Superior temporal gyrus (tissue), 1 donor: Measurements from ENCODE around the gene CLCA2.
A peak's percentile ranks its signal among the peaks of the same experiment; 100 is the strongest.

Source experiments
- DNase-seq: peaks from one replicate; pipeline ENCODE4 v3.0.0-alpha.2; 2016; ENCODE audit errors: extremely low spot score

Gene CLCA2

GRCh38 chr1:86429122-86429725, 5.3 kb downstream of the CLCA2 start:
- DNase-seq, result no peak

GRCh38 chr1:86429835-86430234, 5.9 kb downstream of the CLCA2 start:
- DNase-seq, result no peak

- no peak for DNase-seq
These were observed 6.4 kb downstream of the CLCA2 start for GRCh38 chr1:86430376-86430775.

GRCh38 chr1:86434059-86434458, 10.1 kb downstream of the CLCA2 start:
- no peak for DNase-seq

- no peak for DNase-seq
These were observed 11.4 kb downstream of the CLCA2 start for GRCh38 chr1:86435327-86435726.

GRCh38 chr1:86436041-86436440, 12.1 kb downstream of the CLCA2 start:
- no peak for DNase-seq

- no peak for DNase-seq
These were observed 17.6 kb downstream of the CLCA2 start for GRCh38 chr1:86441581-86441980.

- DNase-seq, result no peak
These were observed 18.0 kb downstream of the CLCA2 start for GRCh38 chr1:86441997-86442396.

- no peak for DNase-seq
These were observed 21.9 kb downstream of the CLCA2 start for GRCh38 chr1:86445919-86446318.

GRCh38 chr1:86447198-86447790, 23.3 kb downstream of the CLCA2 start:
- peak; percentile 83 for DNase-seq

- DNase-seq, result peak; percentile 29
These were observed 24.7 kb downstream of the CLCA2 start for GRCh38 chr1:86448670-86449069.

- no peak for DNase-seq
These were observed 25.1 kb downstream of the CLCA2 start for GRCh38 chr1:86449103-86449502.

- no peak for DNase-seq
These were observed 26.9 kb downstream of the CLCA2 start for GRCh38 chr1:86450847-86451246.

- no peak for DNase-seq
These were observed 29.7 kb downstream of the CLCA2 start for GRCh38 chr1:86453664-86454063.

GRCh38 chr1:86455073-86455472, 31.1 kb downstream of the CLCA2 start:
- DNase-seq, result no peak

- DNase-seq, result no peak
These were observed 37.0 kb downstream of the CLCA2 start for GRCh38 chr1:86460998-86461397.

- DNase-seq, result no peak
These were observed 37.5 kb downstream of the CLCA2 start for GRCh38 chr1:86461482-86461881.

- DNase-seq, result no peak
These were observed 40.8 kb downstream of the CLCA2 start for GRCh38 chr1:86464819-86465218.

GRCh38 chr1:86466109-86466844, 42.3 kb downstream of the CLCA2 start:
- DNase-seq, result no peak

- DNase-seq, result no peak
These were observed 43.0 kb downstream of the CLCA2 start for GRCh38 chr1:86466986-86467385.

- no peak for DNase-seq
These were observed 44.6 kb downstream of the CLCA2 start, which contains the start of gene CLCA1 for GRCh38 chr1:86468501-86468977. Gene CLCA1, plus strand, starts transcription at chr1:86468927. Its CDS starts 45 bp downstream, at chr1:86468972.

GRCh38 chr1:86470859-86471258, 46.9 kb downstream of the CLCA2 start:
- DNase-seq, result no peak

- no peak for DNase-seq
These were observed 47.3 kb downstream of the CLCA2 start for GRCh38 chr1:86471291-86471690.
